Measurements from ENCODE around the gene NAGPA.
"Not testable (repeated sequence)": the region's sequence is repeated elsewhere in the genome, so short reads cannot be mapped to it uniquely, and the experiment has no call there.

DNA sequence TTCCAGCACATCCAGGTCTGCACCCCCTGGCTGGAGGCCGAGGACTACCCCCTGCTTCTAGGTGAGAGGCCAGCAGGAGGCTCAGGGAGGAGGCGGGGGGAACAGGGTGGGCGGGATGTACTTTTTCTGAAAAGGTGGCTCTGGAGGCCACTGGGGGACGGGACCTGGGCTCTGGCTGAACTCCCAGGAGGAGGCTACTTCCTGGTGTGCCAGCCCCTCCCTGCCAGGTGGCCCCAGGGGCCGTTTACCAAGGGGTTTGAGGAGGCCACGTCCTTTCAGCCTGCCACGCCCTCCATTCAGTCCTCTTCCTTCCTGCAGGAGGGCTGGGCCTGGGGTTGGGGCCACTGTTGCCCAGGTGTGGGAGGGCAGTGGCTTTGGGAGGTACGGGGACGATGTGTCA is 47.3 kb upstream of the NAGPA start:
- TF ChIP-seq, protein P1, sequence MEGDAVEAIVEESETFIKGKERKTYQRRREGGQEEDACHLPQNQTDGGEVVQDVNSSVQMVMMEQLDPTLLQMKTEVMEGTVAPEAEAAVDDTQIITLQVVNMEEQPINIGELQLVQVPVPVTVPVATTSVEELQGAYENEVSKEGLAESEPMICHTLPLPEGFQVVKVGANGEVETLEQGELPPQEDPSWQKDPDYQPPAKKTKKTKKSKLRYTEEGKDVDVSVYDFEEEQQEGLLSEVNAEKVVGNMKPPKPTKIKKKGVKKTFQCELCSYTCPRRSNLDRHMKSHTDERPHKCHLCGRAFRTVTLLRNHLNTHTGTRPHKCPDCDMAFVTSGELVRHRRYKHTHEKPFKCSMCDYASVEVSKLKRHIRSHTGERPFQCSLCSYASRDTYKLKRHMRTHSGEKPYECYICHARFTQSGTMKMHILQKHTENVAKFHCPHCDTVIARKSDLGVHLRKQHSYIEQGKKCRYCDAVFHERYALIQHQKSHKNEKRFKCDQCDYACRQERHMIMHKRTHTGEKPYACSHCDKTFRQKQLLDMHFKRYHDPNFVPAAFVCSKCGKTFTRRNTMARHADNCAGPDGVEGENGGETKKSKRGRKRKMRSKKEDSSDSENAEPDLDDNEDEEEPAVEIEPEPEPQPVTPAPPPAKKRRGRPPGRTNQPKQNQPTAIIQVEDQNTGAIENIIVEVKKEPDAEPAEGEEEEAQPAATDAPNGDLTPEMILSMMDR (IDR thresholded peaks at IDR 0.05), result not testable (repeated sequence)
- TF ChIP-seq EZH2phosphoT487 (IDR thresholded peaks at IDR 0.05), result not testable (repeated sequence)

Measured in neural progenitor cell (in vitro differentiated cells).